Endothelial cell of umbilical vein (primary cell): ENCODE data around the gene DMAC2L. TPM values are rescaled to one million over a fixed set of nuclear protein-coding genes. Genes with fewer than 3 reads are reported as not detected.

ENCODE experiments used
- BruUV-seq: library from RNA; stranded (reverse); fragments of 400-500 nt; replicated peaks from 2 replicates; lab custom pipeline; 2021; lab: Mats Ljungman, UMichigan
- CTCF ChIA-PET: fragments of 300-600, 350-600 bp; sonication (Branson Sonifier 250); formaldehyde crosslinking; loops from one replicate; lab custom pipeline; 2021; ENCODE audit warnings: antibody characterized with exemption, inconsistent platforms; lab: Charles Lee
- POLR2A ChIA-PET: fragments of 300-600, 350-600 bp; sonication (Branson Sonifier 250); formaldehyde crosslinking; loops from one replicate; lab custom pipeline; 2021; ENCODE audit warnings: antibody characterized with exemption, inconsistent platforms; lab: Charles Lee
- DNase-seq: peaks from one replicate; pipeline ENCODE4 v3.0.0-alpha.2; 2011; ENCODE audit warnings: low read depth, low spot score
- FAIRE-seq: peaks from 2 replicates; lab custom pipeline; 2011; peaks lifted over from hg19 to GRCh38; lab: Jason Lieb, UNC
- H2AFZ ChIP-seq: 2 replicates; pipeline ENCODE4 v1.6.0; 2012; ENCODE audit warnings: low read depth, low read length, control low read depth, inconsistent platforms
- H3K27ac ChIP-seq: 2 replicates; pipeline ENCODE4 v1.5.1; 2011; ENCODE audit warnings: low read depth, mild to moderate bottlenecking, control low read depth, low read length, moderate library complexity; ENCODE audit not compliant: insufficient read depth
- H3K27me3 ChIP-seq, 2 experiments: 2 replicates each; pipeline versions ENCODE4 v1.6.0 to v1.6.1; 2011; ENCODE audit warnings: low read length in 2 of 2, mixed read lengths in 1 of 2; ENCODE audit not compliant: control insufficient read depth in 2 of 2, insufficient read depth in 2 of 2
- H3K36me3 ChIP-seq, 2 experiments: 2 replicates in 1 of 2; 3 replicates in 1 of 2; pipeline ENCODE4 v1.5.1; 2011; ENCODE audit warnings: low read length in 2 of 2, mild to moderate bottlenecking in 1 of 2, moderate library complexity in 1 of 2; ENCODE audit not compliant: control insufficient read depth in 2 of 2, insufficient read depth in 2 of 2; ENCODE audit errors: extremely low read depth in 1 of 2
- H3K4me1 ChIP-seq: 3 replicates; pipeline ENCODE4 v1.5.1; 2011; ENCODE audit warnings: mild to moderate bottlenecking, low read length; ENCODE audit not compliant: control insufficient read depth, insufficient read depth; ENCODE audit errors: extremely low read depth
- H3K4me2 ChIP-seq: 2 replicates; pipeline ENCODE4 v1.6.1; 2011; ENCODE audit warnings: low read length, control low read depth, mixed read lengths; ENCODE audit not compliant: insufficient read depth
- H3K4me3 ChIP-seq, 3 experiments: fragments of 200-600 bp in 1 of 3; sonication (generic), shearing (Covaris generic) in 1 of 3; replicated peaks in 1 of 3; 2 replicates each; pipeline ENCODE4 v1.5.1; 2011 to 2016; ENCODE audit warnings: control low read depth in 3 of 3, low read length in 3 of 3, mild to moderate bottlenecking in 2 of 3, inconsistent platforms in 1 of 3, low read depth in 1 of 3, moderate library complexity in 1 of 3; ENCODE audit not compliant: insufficient read depth in 1 of 3
- H3K79me2 ChIP-seq: 2 replicates; pipeline ENCODE4 v1.6.0; 2012; ENCODE audit warnings: low read length, inconsistent platforms; ENCODE audit not compliant: control insufficient read depth, insufficient read depth
- H3K9ac ChIP-seq: replicated peaks from 2 replicates; pipeline ENCODE3; 2011; ENCODE audit warnings: low read length, control low read depth; ENCODE audit not compliant: insufficient read depth; ENCODE audit errors: extremely low read depth
- H3K9me1 ChIP-seq: replicated peaks from 3 replicates; pipeline ENCODE4 v1.6.0; 2011; ENCODE audit warnings: mild to moderate bottlenecking, low read length; ENCODE audit not compliant: control insufficient read depth, insufficient read depth; ENCODE audit errors: extremely low read depth
- H3K9me3 ChIP-seq: replicated peaks from 2 replicates; pipeline ENCODE4 v1.5.1; 2012; ENCODE audit warnings: low read length, inconsistent platforms; ENCODE audit not compliant: control insufficient read depth, insufficient read depth
- H4K20me1 ChIP-seq: replicated peaks from 2 replicates; pipeline ENCODE3; 2011; ENCODE audit warnings: mild to moderate bottlenecking, low read length; ENCODE audit not compliant: control insufficient read depth, insufficient read depth; ENCODE audit errors: extremely low read depth
- CTCF ChIP-seq, 2 donors: IDR thresholded peaks; 1 replicate in 1 of 2; 2 replicates in 1 of 2; pipeline ENCODE4 v1.5.1; 2011; ENCODE audit warnings: low read length in 2 of 2, mild to moderate bottlenecking in 2 of 2, moderate library complexity in 2 of 2, control low read depth in 1 of 2, inconsistent platforms in 1 of 2, low read depth in 1 of 2; ENCODE audit not compliant: insufficient read depth in 1 of 2; ENCODE audit errors: extremely low read depth in 1 of 2
- EZH2 ChIP-seq: IDR thresholded peaks from 2 replicates; pipeline ENCODE4 v1.6.1; 2012; ENCODE audit warnings: borderline replicate concordance, low read depth, mild to moderate bottlenecking, moderate library complexity, low read length, inconsistent platforms; ENCODE audit not compliant: severe bottlenecking
- FOS ChIP-seq: IDR thresholded peaks from 2 replicates; pipeline ENCODE4 v1.6.1; 2011; ENCODE audit warnings: mild to moderate bottlenecking, low read length, moderate library complexity, borderline replicate concordance; ENCODE audit not compliant: insufficient read depth
- GATA2 ChIP-seq: IDR thresholded peaks from 2 replicates; pipeline ENCODE4 v1.7.0; 2011; ENCODE audit warnings: low read depth, mild to moderate bottlenecking, moderate library complexity, mixed read lengths, low read length; ENCODE audit not compliant: insufficient read length, insufficient read depth
- JUN ChIP-seq: IDR thresholded peaks from 2 replicates; pipeline ENCODE4 v1.6.1; 2011; ENCODE audit warnings: borderline replicate concordance, low read depth; ENCODE audit not compliant: insufficient read length, insufficient read depth
- MYC ChIP-seq: IDR thresholded peaks from one replicate; pipeline ENCODE4 v1.6.1; 2011; ENCODE audit warnings: mild to moderate bottlenecking, low read depth, low read length
- POLR2A ChIP-seq: IDR thresholded peaks from 2 replicates; pipeline ENCODE4 v1.6.1; 2012; ENCODE audit warnings: low read depth, mild to moderate bottlenecking, control low read depth, low read length
- POLR2AphosphoS5 ChIP-seq: IDR thresholded peaks from 2 replicates; pipeline ENCODE4 v1.6.1; 2012; ENCODE audit warnings: low read depth, mild to moderate bottlenecking, control low read depth, low read length, moderate library complexity; ENCODE audit not compliant: insufficient read depth
- dilution Hi-C: fragments of 300-500 bp; cut with MboI; formaldehyde crosslinking; loops from one replicate; pipeline ENCODE4 v1.15.0; 2019; ENCODE audit warnings: low sequenced_read_pairs; ENCODE audit not compliant: extremely low pct_ligation_motif_present
- intact Hi-C: fragments of 100-400 bp; cut with micrococcal nuclease; formaldehyde crosslinking; loops from one replicate; pipeline ENCODE4 v1.10.0; 2022
- polyA plus RNA-seq, 4 experiments: library from polyadenylated mRNA; depleted of rRNA in 3 of 4; stranded (reverse) in 3 of 4; unstranded in 1 of 4; fragments of >200 nt; gene quantifications; 2 replicates each; pipeline versions ENCODE4 v1.2.1 to v1.2.3, GENCODE V29; 2011 to 2012; ENCODE audit warnings: missing spikeins in 1 of 4
- total RNA-seq: library from RNA; stranded (reverse); gene quantifications from 2 replicates; pipeline ENCODE4 v1.2.3, GENCODE V29; 2021
- TF ChIP-seq, protein P1 (sequence below): IDR thresholded peaks from 2 replicates; pipeline ENCODE4 v1.6.1; 2011; ENCODE audit not compliant: insufficient read depth, insufficient read length

Gene DMAC2L
- total and polyA plus RNA-seq, 2 donors (not counting 3 experiments of a cell fraction or from before 2014, with no cell fraction given): 13.9 to 19.2 TPM

- DNase-seq (no peak), FAIRE-seq (no peak)
- H3K79me2 ChIP-seq: no peaks in the 10 kb centered on the region
- H3K9ac ChIP-seq: no peak overlapping the region
- no peak for TF ChIP-seq POLR2AphosphoS5
- no peak for TF ChIP-seq FOS
- no peak for TF ChIP-seq MYC
- no peak for TF ChIP-seq GATA2
- no peak for TF ChIP-seq POLR2A
- no peak for TF ChIP-seq EZH2
- TF ChIP-seq, protein P1, sequence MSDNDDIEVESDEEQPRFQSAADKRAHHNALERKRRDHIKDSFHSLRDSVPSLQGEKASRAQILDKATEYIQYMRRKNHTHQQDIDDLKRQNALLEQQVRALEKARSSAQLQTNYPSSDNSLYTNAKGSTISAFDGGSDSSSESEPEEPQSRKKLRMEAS: no peak
- TF ChIP-seq CTCF (IDR thresholded peaks at IDR 0.05; ENCODE audit: extremely low read depth in 1 of 2, insufficient read depth in 1 of 2, low read depth in 1 of 2, low read length in 2 of 2): no peak
- no peak for TF ChIP-seq JUN
- H3K4me2 ChIP-seq: no peak overlapping the region
- CTCF ChIA-PET: no interaction called here
- dilution Hi-C loops (no loop called here), intact Hi-C loops (no loop called here)
- H3K27me3 ChIP-seq: no peaks in the 10 kb centered on the region
- BruUV-seq: no TSS peak
- H3K4me3 ChIP-seq: no peak overlapping the region
- H2AFZ ChIP-seq: no peak overlapping the region
- POLR2A ChIA-PET: no interaction called here
- no peaks in the 10 kb centered on the region for H3K4me1 ChIP-seq
- H3K9me1 ChIP-seq: no peaks in the 10 kb centered on the region
- H3K36me3 ChIP-seq: no peaks in the 10 kb centered on the region
- no peaks in the 10 kb centered on the region for H3K9me3 ChIP-seq
- H4K20me1 ChIP-seq: no peaks in the 10 kb centered on the region
- no peak overlapping the region for H3K27ac ChIP-seq
Observed at GRCh38 chr14:50357753-50358395, 45.8 kb downstream of the DMAC2L start.
